Chondrocyte (in vitro differentiated cells): ENCODE measurements around the gene COX19. TPM values are rescaled to one million over a fixed set of nuclear protein-coding genes. Genes with fewer than 3 reads are reported as not detected.
"Not testable (repeated sequence)": the region's sequence is repeated elsewhere in the genome, so short reads cannot be mapped to it uniquely, and the experiment has no call there.

Source experiments
- DNase-seq: peaks from one replicate; pipeline ENCODE4 v3.0.0; 2021; ENCODE audit warnings: mixed read lengths, low spot score
- H3K27ac Mint-ChIP-seq: one replicate; pipeline ENCODE4 v1.8.0; 2021; ENCODE audit warnings: mild to moderate bottlenecking, moderate library complexity, mixed read lengths; ENCODE audit not compliant: unreplicated experiment
- H3K27me3 Mint-ChIP-seq: 2 replicates; pipeline ENCODE4 v1.8.0; 2021; ENCODE audit warnings: low read depth, mixed read lengths
- H3K36me3 Mint-ChIP-seq: 2 replicates; pipeline ENCODE4 v1.8.0; 2021; ENCODE audit warnings: low read depth, mixed read lengths
- H3K4me1 Mint-ChIP-seq: 2 replicates; pipeline ENCODE4 v1.8.0; 2021; ENCODE audit warnings: low read depth, mild to moderate bottlenecking, mixed read lengths
- H3K4me3 Mint-ChIP-seq: one replicate; pipeline ENCODE4 v1.8.0; 2021; ENCODE audit warnings: mild to moderate bottlenecking, moderate library complexity, mixed read lengths; ENCODE audit not compliant: unreplicated experiment
- H3K9me3 Mint-ChIP-seq: 2 replicates; pipeline ENCODE4 v1.8.0; 2021; ENCODE audit warnings: low read depth, mixed read lengths
- total RNA-seq: library from RNA; stranded (reverse); gene quantifications from 3 replicates; pipeline ENCODE4 v1.2.1, GENCODE V29; 2021
- TF ChIP-seq, protein P1 (sequence below): fragments of 200-600 bp; sonication (generic); IDR thresholded peaks from 2 replicates; pipeline ENCODE4 v1.5.0; 2021; ENCODE audit warnings: antibody characterized with exemption, mild to moderate bottlenecking, moderate library complexity

COX19 gene
- total RNA-seq, 1 donor from 2014 or later = 9.6 TPM

DNA sequence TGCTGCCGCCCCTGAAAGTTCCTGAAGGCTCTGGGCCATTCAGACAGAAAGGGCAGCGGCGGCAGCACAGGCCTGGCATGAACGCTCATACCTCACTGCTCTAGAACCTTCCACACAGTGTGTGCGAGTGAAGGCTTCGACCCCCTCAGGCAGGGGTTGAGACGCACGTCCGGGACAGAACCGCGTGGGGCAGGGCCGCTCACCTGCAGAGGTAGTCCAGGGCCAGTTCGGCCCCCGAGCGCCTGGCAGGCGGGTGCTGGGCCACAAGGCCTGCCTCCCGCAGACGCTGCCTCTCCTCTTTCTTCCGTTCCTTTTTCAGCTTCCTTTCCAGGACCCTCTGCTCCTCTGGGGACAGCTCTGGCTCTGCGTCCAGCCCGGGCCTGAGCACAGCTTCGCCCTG, 34.4 kb upstream of the COX19 start:
- no peak for DNase-seq
- Mint-ChIP-seq H3K36me3 (peaks cover 8% of the 10 kb centered on the region), H3K27ac (no peak overlapping the region), H3K4me3 (no peak overlapping the region), H3K4me1 (peaks cover 8% of the 10 kb centered on the region), H3K27me3 (no peaks in the 10 kb centered on the region), H3K9me3 (no peaks in the 10 kb centered on the region)
- TF ChIP-seq, protein P1, sequence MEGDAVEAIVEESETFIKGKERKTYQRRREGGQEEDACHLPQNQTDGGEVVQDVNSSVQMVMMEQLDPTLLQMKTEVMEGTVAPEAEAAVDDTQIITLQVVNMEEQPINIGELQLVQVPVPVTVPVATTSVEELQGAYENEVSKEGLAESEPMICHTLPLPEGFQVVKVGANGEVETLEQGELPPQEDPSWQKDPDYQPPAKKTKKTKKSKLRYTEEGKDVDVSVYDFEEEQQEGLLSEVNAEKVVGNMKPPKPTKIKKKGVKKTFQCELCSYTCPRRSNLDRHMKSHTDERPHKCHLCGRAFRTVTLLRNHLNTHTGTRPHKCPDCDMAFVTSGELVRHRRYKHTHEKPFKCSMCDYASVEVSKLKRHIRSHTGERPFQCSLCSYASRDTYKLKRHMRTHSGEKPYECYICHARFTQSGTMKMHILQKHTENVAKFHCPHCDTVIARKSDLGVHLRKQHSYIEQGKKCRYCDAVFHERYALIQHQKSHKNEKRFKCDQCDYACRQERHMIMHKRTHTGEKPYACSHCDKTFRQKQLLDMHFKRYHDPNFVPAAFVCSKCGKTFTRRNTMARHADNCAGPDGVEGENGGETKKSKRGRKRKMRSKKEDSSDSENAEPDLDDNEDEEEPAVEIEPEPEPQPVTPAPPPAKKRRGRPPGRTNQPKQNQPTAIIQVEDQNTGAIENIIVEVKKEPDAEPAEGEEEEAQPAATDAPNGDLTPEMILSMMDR = no peak

DNA sequence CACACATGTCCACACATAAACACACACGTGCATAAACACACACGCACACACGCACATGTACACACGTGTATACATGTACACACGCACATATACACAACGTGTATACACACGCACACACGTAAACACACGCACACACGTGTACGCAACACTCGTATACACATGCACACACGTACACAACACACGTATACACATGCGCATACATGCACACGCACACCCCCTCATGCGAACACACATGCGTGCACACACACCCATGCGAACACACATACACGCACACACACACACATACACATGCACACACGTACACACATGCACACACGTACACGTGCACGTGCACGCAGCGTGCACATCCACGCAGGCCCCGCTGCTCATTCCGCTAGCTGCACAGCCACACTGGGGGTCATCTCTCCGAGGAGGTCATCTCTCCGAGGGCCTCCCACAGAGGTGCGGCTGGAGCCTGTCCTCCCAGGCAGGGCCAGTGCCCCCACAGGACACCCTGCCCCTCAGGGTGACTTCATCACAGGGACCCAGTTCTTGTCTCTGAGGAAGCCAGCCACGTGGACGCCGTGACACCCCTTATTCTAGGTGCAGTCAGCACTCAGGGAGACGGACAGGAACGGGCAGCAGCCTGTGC, 33.5 kb upstream of the COX19 start:
- H3K27ac Mint-ChIP-seq = no peak overlapping the region
- DNase-seq = no peak
- no peaks in the 10 kb centered on the region for H3K27me3 Mint-ChIP-seq
- H3K36me3 Mint-ChIP-seq = peaks cover 8% of the 10 kb centered on the region
- no peak overlapping the region for H3K4me3 Mint-ChIP-seq
- peaks cover 4% of the 10 kb centered on the region for H3K4me1 Mint-ChIP-seq
- TF ChIP-seq, protein P1 = no peak
- H3K9me3 Mint-ChIP-seq = no peaks in the 10 kb centered on the region

DNA sequence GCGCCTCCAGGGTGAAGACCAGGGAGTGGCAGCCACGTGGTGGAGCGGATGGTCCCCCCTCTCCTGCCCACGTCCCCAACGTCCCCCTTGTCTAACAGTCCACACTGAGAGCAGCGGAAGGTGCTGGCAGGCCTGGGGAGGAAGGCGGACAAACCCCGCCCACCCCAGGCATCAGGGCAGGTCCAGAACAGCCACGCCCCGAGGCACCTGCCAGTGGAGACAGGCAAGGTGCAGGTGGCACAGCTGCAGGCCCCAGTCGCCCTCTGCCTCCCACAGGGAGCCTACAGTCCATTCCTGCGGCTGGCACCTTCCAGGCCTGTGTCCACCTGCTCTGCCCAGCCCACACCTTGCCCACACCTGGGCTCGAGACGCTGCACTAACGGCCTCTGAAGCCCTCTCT, 32.6 kb upstream of the COX19 start:
- DNase-seq = no peak
- Mint-ChIP-seq H3K4me1 (no peaks in the 10 kb centered on the region), H3K9me3 (no peaks in the 10 kb centered on the region), H3K27ac (no peak overlapping the region), H3K4me3 (no peak overlapping the region), H3K36me3 (peaks cover 8% of the 10 kb centered on the region), H3K27me3 (no peaks in the 10 kb centered on the region)
- TF ChIP-seq, protein P1 = no peak

DNA sequence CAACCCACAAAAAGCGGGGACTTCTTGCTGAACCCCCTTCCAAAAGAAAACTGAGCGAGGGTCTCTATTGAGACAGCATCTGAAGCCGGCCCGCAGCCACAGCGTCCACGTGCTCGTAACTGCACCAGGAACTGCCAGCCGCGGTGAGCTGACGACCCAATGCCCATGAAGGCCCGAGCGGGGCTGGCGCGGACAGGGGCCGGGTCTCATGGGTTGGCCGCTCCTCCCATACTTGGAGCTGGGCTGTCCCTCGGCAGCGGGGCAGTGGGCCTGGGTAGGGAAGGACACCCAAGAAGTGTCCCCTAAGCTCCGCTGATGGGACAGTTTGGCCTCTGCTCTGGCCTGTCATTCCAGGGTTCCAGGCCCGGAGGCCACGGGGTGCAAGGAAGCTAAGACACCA, 30.0 kb upstream of the COX19 start:
- H3K36me3 Mint-ChIP-seq = peaks cover 8% of the 10 kb centered on the region
- no peaks in the 10 kb centered on the region for H3K27me3 Mint-ChIP-seq
- no peaks in the 10 kb centered on the region for H3K9me3 Mint-ChIP-seq
- no peak for DNase-seq
- no peaks in the 10 kb centered on the region for H3K4me1 Mint-ChIP-seq
- H3K27ac Mint-ChIP-seq = no peak overlapping the region
- TF ChIP-seq, protein P1 = no peak
- no peak overlapping the region for H3K4me3 Mint-ChIP-seq

DNA sequence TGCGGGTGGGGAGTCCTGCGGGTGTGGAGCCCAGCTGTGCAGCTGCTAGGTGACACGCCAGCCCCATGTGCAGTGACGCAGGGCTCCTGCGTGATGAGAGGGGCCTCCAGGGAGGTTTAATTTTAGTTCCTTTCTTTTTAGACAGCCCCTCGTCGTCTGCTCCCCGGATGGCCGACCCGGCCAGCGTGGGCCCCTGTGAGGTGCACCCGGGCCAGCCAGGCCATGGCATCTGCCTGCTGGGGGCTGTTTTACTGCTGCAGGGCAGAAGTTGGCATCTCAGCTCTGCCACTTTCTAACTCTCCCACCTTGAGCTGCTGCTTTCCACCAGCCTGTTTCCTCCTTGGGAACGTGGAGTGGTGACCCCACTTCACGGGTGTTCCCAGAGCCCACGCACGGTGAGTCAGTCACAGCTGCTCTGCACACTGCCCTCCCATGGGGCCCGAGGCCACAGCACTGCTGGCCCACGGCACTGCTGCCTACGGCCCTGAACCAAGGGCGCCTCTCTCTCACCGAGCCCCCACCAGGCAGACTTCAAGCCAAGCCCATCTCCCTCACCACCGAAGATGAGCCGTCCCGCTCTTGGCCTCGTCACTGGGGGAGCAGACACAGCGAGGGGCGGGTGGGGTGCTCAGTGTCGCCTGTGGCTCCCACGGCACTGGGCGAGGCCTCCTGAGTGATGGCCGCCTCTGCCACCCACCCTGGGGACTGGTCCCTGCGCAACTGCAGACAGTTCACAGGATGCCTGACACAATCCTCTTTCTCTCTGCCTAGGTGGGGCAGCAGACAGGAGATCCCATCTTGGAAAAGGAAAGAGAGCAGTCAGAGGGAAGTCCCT, 28.9 kb upstream of the COX19 start:
- H3K4me1 Mint-ChIP-seq = no peaks in the 10 kb centered on the region
- H3K36me3 Mint-ChIP-seq = peaks cover 8% of the 10 kb centered on the region
- DNase-seq = no peak
- TF ChIP-seq, protein P1 = no peak
- no peak overlapping the region for H3K4me3 Mint-ChIP-seq
- no peak overlapping the region for H3K27ac Mint-ChIP-seq
- no peaks in the 10 kb centered on the region for H3K27me3 Mint-ChIP-seq
- H3K9me3 Mint-ChIP-seq = no peaks in the 10 kb centered on the region

DNA sequence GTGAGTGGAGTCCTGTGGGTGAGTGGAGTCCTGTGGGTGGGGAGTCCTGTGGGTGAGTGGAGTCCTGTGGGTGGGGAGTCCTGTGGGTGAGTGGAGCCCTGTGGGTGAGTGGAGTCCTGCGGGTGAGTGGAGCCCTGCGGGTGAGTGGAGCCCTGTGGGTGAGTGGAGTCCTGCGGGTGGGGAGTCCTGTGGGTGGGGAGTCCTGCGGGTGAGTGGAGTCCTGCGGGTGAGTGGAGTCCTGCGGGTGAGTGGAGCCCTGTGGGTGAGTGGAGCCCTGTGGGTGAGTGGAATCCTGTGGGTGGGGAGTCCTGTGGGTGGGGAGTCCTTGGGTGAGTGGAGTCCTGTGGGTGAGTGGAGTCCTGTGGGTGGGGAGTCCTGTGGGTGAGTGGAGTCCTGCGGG, 27.1 kb upstream of the COX19 start:
- not testable (repeated sequence) for H3K27ac Mint-ChIP-seq, H3K36me3 Mint-ChIP-seq, H3K4me1 Mint-ChIP-seq, DNase-seq, H3K4me3 Mint-ChIP-seq, H3K9me3 Mint-ChIP-seq, H3K27me3 Mint-ChIP-seq

DNA sequence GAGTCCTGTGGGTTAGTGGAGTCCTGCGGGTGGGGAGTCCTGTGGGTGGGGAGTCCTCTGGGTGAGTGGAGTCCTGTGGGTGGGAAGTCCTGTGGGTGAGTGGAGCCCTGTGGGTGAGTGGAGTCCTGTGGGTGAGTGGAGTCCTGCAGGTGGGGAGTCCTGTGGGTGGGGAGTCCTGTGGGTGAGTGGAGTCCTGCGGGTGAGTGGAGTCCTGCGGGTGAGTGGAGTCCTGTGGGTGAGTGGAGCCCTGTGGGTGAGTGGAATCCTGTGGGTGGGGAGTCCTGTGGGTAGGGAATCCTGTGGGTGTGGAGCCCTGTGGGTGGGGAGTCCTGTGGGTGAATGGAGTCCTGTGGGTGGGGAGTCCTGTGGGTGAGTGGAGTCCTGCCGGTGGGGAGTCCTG, 26.7 kb upstream of the COX19 start:
- not testable (repeated sequence) for H3K4me1 Mint-ChIP-seq, H3K36me3 Mint-ChIP-seq, H3K27ac Mint-ChIP-seq, H3K9me3 Mint-ChIP-seq, DNase-seq, H3K4me3 Mint-ChIP-seq, H3K27me3 Mint-ChIP-seq
